ENCODE results near the gene MRPS18A.
"Not testable (repeated sequence)": the region's sequence is repeated elsewhere in the genome, so short reads cannot be mapped to it uniquely, and the experiment has no call there.

Gene MRPS18A

DNA sequence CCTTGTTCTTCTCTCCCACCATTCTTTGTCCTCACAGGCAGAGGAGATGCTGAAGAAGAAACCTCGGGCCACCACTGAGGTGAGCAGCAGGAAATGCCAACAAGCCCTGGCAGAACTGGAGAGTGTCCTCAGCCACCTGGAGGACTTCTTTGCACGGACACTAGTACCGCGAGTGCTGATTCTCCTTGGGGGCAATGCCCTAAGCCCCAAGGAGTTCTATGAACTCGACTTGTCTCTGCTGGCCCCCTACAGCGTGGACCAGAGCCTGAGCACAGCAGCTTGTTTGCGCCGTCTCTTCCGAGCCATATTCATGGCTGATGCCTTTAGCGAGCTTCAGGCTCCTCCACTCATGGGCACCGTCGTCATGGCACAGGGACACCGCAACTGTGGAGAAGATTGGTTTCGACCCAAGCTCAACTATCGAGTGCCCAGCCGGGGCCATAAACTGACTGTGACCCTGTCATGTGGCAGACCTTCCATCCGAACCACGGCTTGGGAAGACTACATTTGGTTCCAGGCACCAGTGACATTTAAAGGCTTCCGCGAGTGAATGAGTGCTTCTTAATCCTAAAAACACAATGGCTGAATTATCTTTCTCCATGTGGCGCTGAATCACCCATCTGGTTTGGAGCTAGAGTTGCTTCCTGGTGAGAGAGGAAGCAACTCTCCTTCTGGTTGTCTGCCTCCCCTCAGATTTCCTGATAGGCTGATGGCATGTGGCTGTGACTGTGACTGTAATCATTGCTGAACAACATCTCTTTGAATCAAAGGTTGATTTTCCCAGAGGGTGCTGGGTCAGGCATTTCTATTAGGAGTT is 47.4 kb downstream of the MRPS18A start:
- no peak for DNase-seq (ENCODE audit: extremely low read depth in 1 of 2, low read depth in 1 of 2)

GRCh38 chr6:43636308-43636659 is 51.3 kb downstream of the MRPS18A start:
- no peak for DNase-seq (ENCODE audit: extremely low read depth in 1 of 2, low read depth in 1 of 2)

DNA sequence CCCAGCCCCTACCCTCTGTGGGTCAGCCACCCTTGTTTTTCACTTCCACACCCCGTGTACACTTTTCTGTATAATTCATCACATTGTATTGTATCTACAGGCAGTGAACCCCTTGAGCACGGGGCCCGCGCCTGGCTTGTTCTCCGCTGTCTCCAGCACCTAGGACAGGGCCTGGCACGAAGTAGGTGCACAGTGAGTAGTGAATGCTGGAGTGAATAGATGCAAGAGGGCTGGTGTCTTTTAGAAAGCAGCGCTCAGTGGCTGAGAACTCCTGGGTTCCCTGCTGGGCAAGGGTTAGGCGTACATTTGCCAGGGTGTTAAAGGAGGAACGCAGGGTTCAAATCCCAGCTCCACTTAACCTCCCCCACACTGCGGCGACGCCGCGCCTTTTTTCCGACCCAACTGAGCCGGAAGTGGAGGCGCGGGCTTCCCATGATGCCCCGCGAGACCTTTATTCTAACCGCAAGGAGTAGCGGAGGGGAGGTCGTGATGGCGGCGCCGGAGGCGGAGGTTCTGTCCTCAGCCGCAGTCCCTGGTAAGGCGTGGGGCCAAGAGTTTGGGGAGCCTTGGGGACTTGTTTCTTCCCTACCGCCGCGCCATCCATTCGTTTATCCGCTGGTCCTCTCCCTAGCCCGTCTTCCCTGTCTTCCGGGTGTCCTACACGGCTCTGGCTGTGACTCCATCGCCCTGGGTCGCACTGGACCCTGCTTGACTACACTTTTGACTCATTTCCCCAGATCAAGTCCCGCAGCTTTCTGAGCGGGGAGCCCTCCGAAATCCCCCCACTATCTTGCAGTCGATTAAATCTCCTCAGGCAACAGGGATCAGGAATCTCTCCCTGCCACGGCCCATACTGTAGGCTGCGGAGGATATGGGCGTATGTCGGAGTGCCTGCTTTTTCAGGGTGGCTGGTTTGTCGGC is 51.9 kb downstream of the MRPS18A start, which contains the start of gene MAD2L1BP:
Gene MAD2L1BP, plus strand, starts transcription at position 454 of the 921 bp plus-strand sequence. Its CDS starts 36 bp downstream, at position 490.
- peak; percentile 51 to 80 for DNase-seq (ENCODE audit: extremely low read depth in 1 of 2, low read depth in 1 of 2)

GRCh38 chr6:43634702-43635303 is 52.8 kb downstream of the MRPS18A start:
- DNase-seq (ENCODE audit: extremely low read depth in 1 of 2, low read depth in 1 of 2), result no peak

GRCh38 chr6:43633002-43633401 is 54.6 kb downstream of the MRPS18A start:
- DNase-seq (ENCODE audit: extremely low read depth in 1 of 2, low read depth in 1 of 2), result not testable (repeated sequence)

GRCh38 chr6:43630980-43631619 is 56.5 kb downstream of the MRPS18A start:
- no peak for DNase-seq (ENCODE audit: extremely low read depth in 1 of 2, low read depth in 1 of 2)

GRCh38 chr6:43629505-43630300 is 57.9 kb downstream of the MRPS18A start:
- peak; percentile 58 to 79 for DNase-seq (ENCODE audit: extremely low read depth in 1 of 2, low read depth in 1 of 2)

GRCh38 chr6:43629104-43629504 is 58.5 kb downstream of the MRPS18A start, which contains the start of gene GTPBP2:
GTPBP2 (minus strand) TSS chr6:43629264; CDS start chr6:43629162, 102 bp downstream.
- DNase-seq (ENCODE audit: extremely low read depth in 1 of 2, low read depth in 1 of 2), result peak; percentile 80 to 92

GRCh38 chr6:43628393-43629103 is 59.0 kb downstream of the MRPS18A start:
- DNase-seq (ENCODE audit: extremely low read depth in 1 of 2, low read depth in 1 of 2), result peak in 1 of 2 donors; percentile 32

DNA sequence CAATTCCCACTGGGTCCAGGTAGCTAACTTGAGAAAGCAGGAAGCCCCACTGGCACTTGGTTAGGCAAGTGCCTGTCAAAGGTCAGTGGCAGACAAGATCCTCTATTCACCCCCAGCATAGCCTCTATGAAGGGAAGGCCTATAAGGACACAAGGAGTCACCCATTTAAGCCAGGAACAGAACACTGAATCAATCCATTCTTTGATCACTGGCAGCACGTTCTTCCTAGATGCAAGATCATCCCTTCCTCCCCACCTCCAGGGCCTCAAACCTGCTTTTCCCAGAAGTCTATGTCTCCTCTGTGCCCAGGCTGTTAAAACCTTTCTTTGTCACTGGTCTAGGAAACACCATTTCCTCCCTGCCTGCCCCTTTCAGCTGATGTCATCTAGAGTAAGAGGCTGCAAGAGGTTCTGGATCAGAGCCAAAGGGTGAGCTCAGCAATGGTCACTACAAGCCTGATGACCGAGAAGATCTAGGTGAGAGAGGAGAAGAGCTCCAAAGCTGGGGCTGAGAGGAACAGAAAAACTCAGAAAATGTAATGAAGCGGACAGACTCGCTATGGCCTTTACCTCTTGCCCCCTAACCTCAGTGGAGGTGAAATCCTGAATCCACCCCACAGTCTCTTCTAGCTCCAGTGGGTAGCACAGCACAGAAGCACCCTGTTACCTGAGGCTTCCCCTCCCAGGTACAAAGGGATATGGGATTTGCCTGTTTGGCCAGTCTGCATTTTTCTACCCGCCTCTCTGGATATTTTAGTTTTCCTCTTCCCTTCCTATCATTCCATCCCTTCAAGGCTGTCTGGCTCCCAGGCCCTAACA is 60.4 kb downstream of the MRPS18A start:
- no peak for DNase-seq (ENCODE audit: extremely low read depth in 1 of 2, low read depth in 1 of 2)

DNA sequence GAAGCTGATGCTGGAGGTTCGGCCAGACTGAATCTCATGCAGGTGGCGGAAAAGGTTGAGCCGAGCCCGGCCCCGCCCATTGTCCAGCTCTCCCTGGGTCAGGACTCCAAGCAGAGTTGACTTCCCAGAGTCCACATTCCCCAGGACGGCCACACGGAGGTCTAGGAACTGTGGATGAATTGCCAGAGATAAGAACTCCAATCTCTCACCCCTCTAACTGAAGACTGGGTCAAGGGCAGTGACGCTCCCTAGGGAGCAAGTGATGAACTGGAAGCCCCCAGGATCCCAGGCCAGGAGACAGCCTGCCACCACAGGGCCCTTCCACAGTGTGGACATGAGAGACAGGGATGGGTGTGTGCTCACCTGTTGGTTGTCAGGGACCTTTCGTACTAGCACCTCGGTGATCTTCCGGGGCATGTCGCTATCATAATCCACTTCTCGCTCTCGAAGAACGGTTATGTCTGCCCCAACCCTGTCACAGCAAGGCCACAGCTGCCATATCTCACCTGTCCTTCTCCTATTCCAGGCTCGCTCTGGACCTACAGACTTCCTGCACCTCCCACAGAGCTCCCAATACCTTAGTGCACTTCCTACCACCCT is 62.1 kb downstream of the MRPS18A start:
- no peak for DNase-seq (ENCODE audit: extremely low read depth in 1 of 2, low read depth in 1 of 2)

GRCh38 chr6:43624786-43625288 is 62.8 kb downstream of the MRPS18A start:
- no peak for DNase-seq (ENCODE audit: extremely low read depth in 1 of 2, low read depth in 1 of 2)

DNA sequence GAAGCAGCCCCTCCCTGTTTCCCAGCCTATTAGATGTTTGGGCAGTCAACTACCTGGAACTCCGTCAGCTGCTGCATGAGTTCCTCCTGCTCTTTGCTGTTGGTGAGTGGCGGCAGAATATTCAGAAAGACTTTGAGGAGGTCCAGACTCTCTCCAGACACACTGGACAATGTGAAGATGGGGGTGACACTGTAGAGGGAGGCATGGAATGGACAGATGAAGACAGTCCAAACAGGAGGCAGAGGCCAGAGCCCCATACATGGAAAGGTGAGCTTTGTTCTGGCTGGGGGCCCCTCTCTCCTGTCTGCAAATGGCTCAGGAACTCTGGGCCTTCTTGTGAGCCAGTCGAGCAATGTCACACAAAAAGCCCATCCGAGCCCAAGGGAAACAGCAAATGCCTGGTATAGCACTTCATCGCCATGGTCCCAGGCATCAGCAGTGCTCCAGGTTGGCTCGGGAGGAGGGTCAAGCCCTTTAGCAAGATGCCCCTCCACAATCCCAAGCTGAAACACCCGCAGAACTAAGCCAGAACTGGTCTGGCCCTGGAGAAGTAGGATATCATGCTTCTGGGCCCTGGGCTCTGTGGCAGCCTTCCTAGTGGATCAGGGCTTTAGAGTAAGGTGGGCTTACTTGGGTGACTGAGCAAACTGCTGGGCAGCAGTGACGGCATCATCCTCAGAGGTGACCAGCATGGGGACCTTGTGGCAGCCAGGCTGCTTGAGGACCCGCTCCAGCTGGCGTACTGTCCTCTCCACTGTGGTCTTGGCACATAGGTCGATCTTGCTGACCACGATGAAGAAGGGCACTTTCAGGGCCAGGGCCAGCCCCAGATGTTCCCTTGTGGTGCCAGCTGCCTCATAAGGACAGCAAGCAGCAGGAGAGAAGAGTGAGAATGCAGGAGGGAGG is 63.5 kb downstream of the MRPS18A start:
- no peak for DNase-seq (ENCODE audit: extremely low read depth in 1 of 2, low read depth in 1 of 2)

- DNase-seq (ENCODE audit: extremely low read depth in 1 of 2, low read depth in 1 of 2), result no peak
These were observed 65.0 kb downstream of the MRPS18A start for GRCh38 chr6:43622541-43622940.

- no peak for DNase-seq (ENCODE audit: extremely low read depth in 1 of 2, low read depth in 1 of 2)
These were observed 65.8 kb downstream of the MRPS18A start for GRCh38 chr6:43621836-43622180.
